CD4-positive, alpha-beta T cell treated with Interleukin-17A for 4 hours (primary cell): Measurements from ENCODE around the gene KLF14.
"Not testable (repeated sequence)": the region's sequence is repeated elsewhere in the genome, so short reads cannot be mapped to it uniquely, and the experiment has no call there.

Experiments
- DNase-seq: peaks from one replicate; pipeline ENCODE4 v3.0.0-alpha.2; 2020; ENCODE audit warnings: mixed read lengths

Gene KLF14

DNA sequence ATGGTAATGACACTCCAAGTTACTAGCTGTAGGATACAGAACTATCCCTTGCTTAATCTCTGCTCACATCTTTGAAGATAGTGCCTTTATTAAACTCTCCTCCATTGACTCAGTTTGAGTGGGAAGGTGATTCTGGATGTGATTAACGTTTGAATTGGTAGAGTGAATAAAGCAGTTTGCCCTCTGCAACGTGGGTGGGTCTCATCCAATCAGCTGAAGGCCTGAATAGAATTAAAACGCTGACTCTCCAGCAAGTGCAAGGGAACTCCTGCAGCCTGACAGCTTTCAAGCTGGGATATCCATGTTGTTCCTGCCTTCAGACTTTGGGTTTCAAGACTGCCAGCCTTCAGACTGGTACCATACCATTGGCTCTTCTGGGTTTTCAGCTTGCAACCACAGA, 21.6 kb downstream of the KLF14 start:
- no peak for DNase-seq

DNA sequence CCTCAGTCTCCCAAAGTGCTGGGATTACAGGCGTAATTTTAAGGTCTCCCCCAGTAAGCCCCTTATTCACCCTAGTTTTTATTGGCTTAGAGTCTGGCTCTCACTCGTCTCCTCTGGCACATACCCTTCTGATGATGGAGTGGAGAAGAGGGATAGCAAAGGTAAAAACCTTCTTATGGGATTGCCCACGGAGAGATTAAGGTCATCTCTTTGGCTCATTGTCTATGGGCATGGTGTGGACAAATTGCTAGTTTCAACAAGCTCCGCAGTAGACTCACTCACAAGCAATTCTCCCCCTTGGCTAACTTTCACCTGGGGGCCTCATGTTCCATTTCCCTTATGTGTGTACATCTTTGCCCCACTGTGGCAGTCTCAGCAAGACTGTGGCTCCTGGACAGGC, 25.2 kb downstream of the KLF14 start:
- no peak for DNase-seq

DNA sequence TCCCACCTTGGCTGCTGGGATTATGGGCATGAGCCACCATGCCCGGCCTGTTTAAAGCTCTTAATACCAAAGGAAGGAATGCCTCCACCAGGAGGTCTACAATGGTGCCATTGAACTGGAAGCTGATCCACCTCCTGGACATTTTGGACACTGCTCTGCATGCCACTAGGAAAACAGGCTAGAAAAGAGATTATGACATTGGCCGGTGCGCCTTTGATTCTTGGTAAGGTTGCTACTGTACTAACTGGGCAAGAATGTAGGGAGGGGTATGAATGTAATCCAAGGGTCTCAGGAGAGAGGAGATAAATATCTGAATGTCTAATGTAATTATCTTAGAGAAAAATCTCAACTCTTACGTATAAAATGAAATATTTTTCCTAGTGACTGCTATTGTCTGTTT, 26.0 kb downstream of the KLF14 start:
- DNase-seq, result no peak

DNA sequence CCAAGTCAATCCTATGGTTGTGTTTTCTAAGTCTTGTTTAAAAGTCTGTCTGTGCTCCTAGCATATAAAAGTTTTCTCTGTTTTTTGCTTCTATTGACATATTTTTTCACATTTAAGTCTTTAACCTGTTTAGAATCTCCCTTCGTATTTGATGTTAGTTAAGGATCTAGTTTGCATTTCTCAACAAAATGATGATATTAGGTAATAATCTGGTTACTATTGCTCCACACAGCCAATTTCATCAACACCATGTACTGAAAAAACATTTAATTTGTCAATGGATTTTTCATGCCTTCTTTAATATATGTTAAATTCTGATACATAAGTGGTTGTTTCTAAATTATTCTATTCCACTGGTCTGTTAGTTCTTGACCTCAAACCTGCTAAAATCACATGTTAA, 30.2 kb downstream of the KLF14 start:
- no peak for DNase-seq

DNA sequence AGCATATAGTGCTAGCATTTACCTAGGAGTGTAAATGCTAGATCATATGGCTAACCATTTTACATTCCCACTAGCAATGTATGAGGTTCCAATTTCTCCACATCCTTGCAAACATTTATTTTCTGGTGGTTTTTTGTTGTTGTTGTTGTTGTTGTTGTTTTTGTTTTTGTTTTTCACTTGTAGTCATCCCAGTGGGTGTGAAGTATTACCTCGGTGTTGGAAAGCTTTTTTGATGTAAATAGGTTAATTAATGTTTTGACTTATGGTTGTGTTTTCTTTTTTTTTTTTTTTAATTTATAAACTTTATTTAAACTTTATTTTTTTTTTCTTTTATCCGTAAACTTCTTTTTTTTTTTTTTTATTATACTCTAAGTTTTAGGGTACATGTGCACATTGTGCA, 32.4 kb downstream of the KLF14 start:
- DNase-seq, result no peak

DNA sequence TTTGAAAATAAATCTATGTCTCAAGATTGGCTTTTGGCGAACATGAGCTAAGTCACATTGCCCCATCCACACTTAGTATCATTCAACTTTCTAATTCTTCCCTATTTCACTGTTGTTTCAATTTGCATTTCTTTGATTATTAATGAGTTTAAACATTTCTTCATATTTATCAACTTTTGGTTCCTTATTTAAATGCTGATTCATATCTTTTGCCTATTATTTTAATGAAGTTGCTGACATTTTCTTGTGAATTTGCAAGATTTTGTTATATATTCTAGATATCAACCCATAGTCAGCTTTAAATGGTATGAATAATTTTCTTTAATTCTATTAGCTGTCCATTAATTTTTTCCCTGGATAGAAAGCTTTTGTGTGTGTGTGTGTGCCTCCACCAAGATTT, 33.2 kb downstream of the KLF14 start:
- DNase-seq, result no peak

DNA sequence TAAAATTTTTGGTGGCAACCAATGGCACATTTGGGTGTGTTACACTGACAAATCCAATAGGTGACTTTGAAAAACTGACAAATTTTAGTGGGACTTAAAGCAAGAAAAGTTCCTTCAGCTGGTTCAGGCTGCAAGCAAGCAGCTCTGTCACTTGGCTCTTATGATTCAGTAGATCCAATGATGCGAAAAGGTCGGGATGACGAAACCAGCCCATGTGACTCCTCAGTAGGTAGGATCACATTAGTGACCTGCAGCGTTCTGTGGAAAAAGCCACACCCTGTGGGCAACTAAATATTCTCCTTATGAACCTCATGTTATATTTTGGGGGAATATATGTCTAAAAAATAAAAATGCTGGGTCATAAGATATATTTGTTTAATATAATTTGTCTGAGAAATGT, 34.3 kb downstream of the KLF14 start:
- DNase-seq, result no peak

DNA sequence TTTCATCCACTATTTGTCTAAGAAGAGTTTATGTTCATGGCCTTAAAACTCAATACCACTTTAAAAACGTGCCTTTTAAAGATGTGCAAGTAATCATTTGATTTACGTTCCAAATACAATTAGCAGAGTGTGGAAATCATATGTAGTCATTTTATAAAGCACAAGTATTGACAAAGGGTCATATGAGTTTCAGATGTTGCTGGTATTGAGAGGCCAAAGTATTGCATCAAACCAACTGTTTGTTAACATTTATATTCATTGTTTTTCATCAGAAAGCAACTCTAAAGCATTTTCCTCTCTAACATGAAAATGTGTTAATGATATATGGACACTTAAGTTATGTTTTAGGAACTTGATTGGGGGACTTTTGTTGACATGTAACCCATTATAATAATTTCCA, 36.2 kb downstream of the KLF14 start:
- no peak for DNase-seq

DNA sequence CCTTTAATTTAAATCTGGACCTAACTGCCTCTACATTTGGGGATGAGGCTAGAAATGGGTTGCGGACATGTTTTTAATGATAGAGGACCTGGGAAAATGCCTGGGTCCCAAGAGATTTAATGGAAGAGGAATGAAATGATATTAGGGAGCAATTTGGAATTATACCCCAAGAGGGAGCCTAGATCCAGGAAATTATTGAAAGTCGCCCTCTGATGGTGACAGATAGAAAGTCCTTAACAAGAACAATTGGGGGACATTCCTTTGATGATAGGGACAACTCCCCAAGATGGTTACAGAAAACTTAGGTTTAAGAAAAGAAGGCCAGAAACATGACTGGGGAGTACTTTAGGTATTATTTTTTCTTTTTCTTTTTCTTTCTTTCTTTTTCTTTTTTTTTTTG, 38.2 kb downstream of the KLF14 start:
- no peak for DNase-seq

DNA sequence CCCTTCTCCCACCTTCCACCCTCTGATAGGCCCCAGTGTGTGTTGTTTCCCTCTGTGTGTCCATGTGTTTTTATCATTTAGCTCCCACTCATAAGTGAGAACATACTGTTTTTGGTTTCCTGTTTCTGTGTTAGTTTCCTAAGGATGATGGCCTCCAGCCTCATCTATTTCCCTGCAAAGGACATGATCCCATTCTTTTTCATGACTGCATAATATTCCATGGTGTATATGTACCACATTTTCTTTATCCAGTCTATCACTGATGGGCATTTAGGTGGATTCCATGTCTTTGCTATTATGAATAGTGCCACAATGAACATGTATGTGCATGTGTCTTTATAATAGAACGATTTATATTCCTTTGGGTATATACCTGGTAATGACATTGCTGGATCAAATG, 41.6 kb downstream of the KLF14 start:
- not testable (repeated sequence) for DNase-seq

DNA sequence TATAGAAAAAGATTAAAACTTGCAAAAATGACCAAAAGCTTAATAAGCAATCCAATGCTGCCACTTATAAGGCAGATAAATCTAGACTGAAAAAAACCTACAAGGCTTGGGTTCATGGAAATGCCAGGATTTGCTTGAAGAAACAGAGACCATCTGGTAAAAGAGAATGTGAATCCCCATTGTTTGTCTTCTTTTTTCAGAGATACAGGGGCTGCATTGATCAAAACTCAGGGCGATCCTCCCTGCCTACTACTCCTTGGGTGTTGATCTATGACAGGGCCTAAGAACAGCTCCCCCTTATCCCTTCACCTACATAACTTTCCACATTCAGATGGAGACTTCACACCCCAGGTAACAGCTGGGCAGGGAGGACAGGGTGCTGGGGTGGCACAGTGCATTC, 44.3 kb downstream of the KLF14 start:
- no peak for DNase-seq

DNA sequence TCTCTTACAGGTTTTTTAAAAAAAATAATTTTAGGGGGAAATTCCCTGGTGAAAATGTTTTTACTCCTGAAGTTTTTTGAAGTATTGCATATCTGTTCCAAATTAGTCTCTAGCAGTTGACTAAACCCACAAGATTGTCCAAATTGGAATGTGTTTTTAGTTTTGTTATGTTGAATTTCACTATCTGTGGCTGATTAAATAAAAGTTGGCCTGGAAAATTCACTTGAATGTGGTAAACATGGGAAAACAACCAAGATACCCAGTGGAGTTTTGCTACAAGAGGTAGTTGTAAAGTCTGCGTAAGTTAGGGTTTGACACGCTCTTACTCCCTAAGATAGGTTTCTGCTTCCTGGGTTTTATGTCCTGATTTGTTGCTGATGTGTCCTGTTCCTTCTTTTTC, 51.0 kb downstream of the KLF14 start:
- no peak for DNase-seq
